HFFc6 (cell line): Measurements from ENCODE around the gene KCNMB2. TPM values are rescaled to one million over a fixed set of nuclear protein-coding genes. Genes with fewer than 3 reads are reported as not detected.

Experiments
- DNase-seq: peaks from one replicate; pipeline ENCODE4 v3.0.0-alpha.2; 2018
- H3K27ac Mint-ChIP-seq: 2 replicates; pipeline ENCODE4 v1.8.0; 2020; ENCODE audit warnings: mild to moderate bottlenecking, mixed read lengths
- H3K27me3 Mint-ChIP-seq: 2 replicates; pipeline ENCODE4 v1.8.0; 2021; ENCODE audit warnings: mild to moderate bottlenecking, moderate library complexity, mixed read lengths; ENCODE audit not compliant: insufficient read depth
- H3K36me3 Mint-ChIP-seq: 2 replicates; pipeline ENCODE4 v1.8.0; 2021; ENCODE audit warnings: low read depth, mixed read lengths
- H3K4me1 Mint-ChIP-seq: 2 replicates; pipeline ENCODE4 v1.8.0; 2020; ENCODE audit warnings: low read depth, mixed read lengths
- H3K4me3 Mint-ChIP-seq: 2 replicates; pipeline ENCODE4 v1.8.0; 2020; ENCODE audit warnings: mild to moderate bottlenecking, moderate library complexity, mixed read lengths
- H3K9me3 Mint-ChIP-seq: 2 replicates; pipeline ENCODE4 v1.8.0; 2020; ENCODE audit warnings: mild to moderate bottlenecking, mixed read lengths
- CTCF ChIP-seq: fragments of 200-600 bp; sonication (generic); IDR thresholded peaks from 2 replicates; pipeline ENCODE4 v1.5.0; 2021; ENCODE audit warnings: antibody characterized with exemption, mild to moderate bottlenecking
- total RNA-seq, 6 experiments: library from RNA; stranded (reverse); fragmentation: NEBNext Ultra II Directional; extraction: Animal tissue kit (Norgen Biotek cat#: 25700); gene quantifications; 2 replicates in 1 of 6; 3 replicates in 5 of 6; pipeline ENCODE4 v1.2.3, GENCODE V29; 2021

The KCNMB2 gene
- total RNA-seq, 6 experiments from 2014 or later = not detected

GRCh38 chr3:178618197-178618596 is 82.0 kb downstream of the KCNMB2 start:
- Mint-ChIP-seq H3K27ac (no peak overlapping the region), H3K4me3 (no peak overlapping the region), H3K36me3 (no peaks in the 10 kb centered on the region), H3K9me3 (peaks cover 45% of the 10 kb centered on the region), H3K4me1 (no peaks in the 10 kb centered on the region), H3K27me3 (no peaks in the 10 kb centered on the region; the same call in none of the 2 replicates)
- DNase-seq = no peak
- TF ChIP-seq CTCF = no peak

- no peaks in the 10 kb centered on the region for H3K4me1 Mint-ChIP-seq
- no peak for TF ChIP-seq CTCF
- DNase-seq = no peak
- no peak overlapping the region for H3K4me3 Mint-ChIP-seq
- H3K36me3 Mint-ChIP-seq = no peaks in the 10 kb centered on the region
- no peak overlapping the region for H3K27ac Mint-ChIP-seq
- H3K27me3 Mint-ChIP-seq = no peaks in the 10 kb centered on the region; the same call in none of the 2 replicates
- peaks cover 42% of the 10 kb centered on the region for H3K9me3 Mint-ChIP-seq
These were observed 82.7 kb downstream of the KCNMB2 start for GRCh38 chr3:178618896-178619295.

- no peaks in the 10 kb centered on the region for H3K4me1 Mint-ChIP-seq
- no peak overlapping the region for H3K4me3 Mint-ChIP-seq
- H3K27ac Mint-ChIP-seq = no peak overlapping the region
- no peaks in the 10 kb centered on the region for H3K36me3 Mint-ChIP-seq
- no peak for TF ChIP-seq CTCF
- no peak for DNase-seq
- peaks cover 25% of the 10 kb centered on the region for H3K9me3 Mint-ChIP-seq
- H3K27me3 Mint-ChIP-seq = no peaks in the 10 kb centered on the region
These were observed 87.5 kb downstream of the KCNMB2 start for GRCh38 chr3:178623666-178624255.

GRCh38 chr3:178624276-178624675 is 88.0 kb downstream of the KCNMB2 start:
- peaks cover 25% of the 10 kb centered on the region for H3K9me3 Mint-ChIP-seq

GRCh38 chr3:178625053-178625600 is 88.9 kb downstream of the KCNMB2 start:
- Mint-ChIP-seq H3K27ac (no peak overlapping the region), H3K4me1 (no peaks in the 10 kb centered on the region), H3K27me3 (no peaks in the 10 kb centered on the region), H3K9me3 (peaks cover 25% of the 10 kb centered on the region), H3K4me3 (no peak overlapping the region), H3K36me3 (no peaks in the 10 kb centered on the region)
- TF ChIP-seq CTCF = no peak
- no peak for DNase-seq

More at GRCh38 chr3:178624276-178624675, 88.0 kb downstream of the KCNMB2 start:
- Mint-ChIP-seq H3K4me3 (no peak overlapping the region), H3K4me1 (no peaks in the 10 kb centered on the region), H3K27ac (no peak overlapping the region), H3K27me3 (no peaks in the 10 kb centered on the region), H3K36me3 (no peaks in the 10 kb centered on the region)
- DNase-seq = no peak
- no peak for TF ChIP-seq CTCF
